AG09309 (cell line): ENCODE data around the gene PRRC2B.
"Not testable (repeated sequence)": the region's sequence is repeated elsewhere in the genome, so short reads cannot be mapped to it uniquely, and the experiment has no call there.

Experiments used
- DNase-seq: peaks from one replicate; pipeline ENCODE4 v3.0.0-alpha.2; 2010; ENCODE audit warnings: low read depth
- H3K4me3 ChIP-seq: 2 replicates; pipeline ENCODE4 v1.5.1; 2011; ENCODE audit warnings: mild to moderate bottlenecking, low read depth, low read length, moderate library complexity; ENCODE audit not compliant: control insufficient read depth
- TF ChIP-seq, protein P1 (sequence below): IDR thresholded peaks from 2 replicates; pipeline ENCODE4 v1.5.1; 2011; ENCODE audit warnings: mild to moderate bottlenecking, low read depth, low read length, inconsistent platforms; ENCODE audit not compliant: insufficient read depth, control insufficient read depth; ENCODE audit errors: missing control alignments

The PRRC2B gene

DNA sequence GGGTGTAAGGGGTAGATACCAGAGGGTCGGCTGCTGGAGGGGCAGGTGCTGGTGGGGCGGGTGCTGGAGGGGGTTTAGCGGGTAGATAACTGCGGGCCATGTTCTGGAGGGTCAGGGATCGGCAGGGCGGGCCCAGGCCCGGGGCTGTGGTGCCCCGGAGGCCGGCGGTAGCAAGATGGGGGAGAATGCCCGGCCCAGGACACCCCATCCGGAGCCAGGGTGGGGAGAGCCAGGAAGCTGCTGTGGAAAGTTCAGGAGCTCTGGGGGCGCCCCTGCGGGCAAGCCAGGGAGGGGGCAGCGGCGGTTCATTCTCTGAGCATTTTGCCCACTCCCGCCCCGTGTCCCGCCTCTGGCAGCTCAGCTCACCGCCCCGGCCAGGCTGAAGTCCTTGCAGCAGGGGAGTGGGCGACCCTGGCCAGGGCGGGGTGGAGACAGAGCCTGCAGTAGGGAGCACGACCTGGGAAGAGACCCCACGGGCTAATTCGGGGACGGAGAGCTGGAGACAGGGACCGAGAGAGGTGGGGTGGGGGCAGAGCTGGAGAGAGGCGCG lies 152.0 kb downstream of the PRRC2B start:
- no peak overlapping the region for H3K4me3 ChIP-seq
- TF ChIP-seq, protein P1, sequence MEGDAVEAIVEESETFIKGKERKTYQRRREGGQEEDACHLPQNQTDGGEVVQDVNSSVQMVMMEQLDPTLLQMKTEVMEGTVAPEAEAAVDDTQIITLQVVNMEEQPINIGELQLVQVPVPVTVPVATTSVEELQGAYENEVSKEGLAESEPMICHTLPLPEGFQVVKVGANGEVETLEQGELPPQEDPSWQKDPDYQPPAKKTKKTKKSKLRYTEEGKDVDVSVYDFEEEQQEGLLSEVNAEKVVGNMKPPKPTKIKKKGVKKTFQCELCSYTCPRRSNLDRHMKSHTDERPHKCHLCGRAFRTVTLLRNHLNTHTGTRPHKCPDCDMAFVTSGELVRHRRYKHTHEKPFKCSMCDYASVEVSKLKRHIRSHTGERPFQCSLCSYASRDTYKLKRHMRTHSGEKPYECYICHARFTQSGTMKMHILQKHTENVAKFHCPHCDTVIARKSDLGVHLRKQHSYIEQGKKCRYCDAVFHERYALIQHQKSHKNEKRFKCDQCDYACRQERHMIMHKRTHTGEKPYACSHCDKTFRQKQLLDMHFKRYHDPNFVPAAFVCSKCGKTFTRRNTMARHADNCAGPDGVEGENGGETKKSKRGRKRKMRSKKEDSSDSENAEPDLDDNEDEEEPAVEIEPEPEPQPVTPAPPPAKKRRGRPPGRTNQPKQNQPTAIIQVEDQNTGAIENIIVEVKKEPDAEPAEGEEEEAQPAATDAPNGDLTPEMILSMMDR, result no peak
- no peak for DNase-seq

DNA sequence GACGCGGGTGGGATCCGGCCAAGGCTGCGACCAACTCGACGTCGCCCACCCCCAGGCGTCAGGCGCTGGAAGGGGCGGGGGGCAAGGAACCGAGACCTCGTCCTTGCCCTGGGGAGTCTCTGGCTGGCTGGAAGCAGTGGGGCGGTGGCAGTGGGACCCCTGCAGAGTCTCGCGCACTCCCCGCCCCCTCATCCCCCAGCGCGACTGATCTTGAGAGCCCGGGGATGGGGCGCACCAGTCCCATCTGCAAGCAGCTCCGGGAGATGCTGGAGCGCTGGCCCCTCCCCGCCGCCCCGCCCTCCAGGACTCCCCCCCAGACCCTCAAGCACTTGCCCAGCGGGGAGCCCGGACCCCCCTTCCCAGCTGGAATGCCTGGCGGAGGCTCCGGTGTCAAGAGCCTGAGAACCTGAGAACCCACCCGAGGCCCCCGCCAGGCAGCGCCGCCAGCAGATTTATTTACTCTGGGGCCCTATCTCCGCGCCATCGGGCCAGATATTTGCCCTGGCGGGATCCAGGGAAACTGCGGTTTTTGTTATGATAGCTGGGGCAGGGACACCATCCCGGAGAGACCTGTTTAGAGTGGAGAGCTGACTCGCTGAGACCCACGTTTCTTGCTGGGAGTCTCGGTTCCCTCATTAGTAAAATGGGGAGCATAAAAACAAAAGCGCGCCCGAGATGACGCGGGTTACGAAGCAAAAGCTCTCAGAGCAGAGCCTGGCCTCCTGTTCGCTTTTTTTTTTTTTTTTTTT lies 152.6 kb downstream of the PRRC2B start:
- no peak for DNase-seq

DNA sequence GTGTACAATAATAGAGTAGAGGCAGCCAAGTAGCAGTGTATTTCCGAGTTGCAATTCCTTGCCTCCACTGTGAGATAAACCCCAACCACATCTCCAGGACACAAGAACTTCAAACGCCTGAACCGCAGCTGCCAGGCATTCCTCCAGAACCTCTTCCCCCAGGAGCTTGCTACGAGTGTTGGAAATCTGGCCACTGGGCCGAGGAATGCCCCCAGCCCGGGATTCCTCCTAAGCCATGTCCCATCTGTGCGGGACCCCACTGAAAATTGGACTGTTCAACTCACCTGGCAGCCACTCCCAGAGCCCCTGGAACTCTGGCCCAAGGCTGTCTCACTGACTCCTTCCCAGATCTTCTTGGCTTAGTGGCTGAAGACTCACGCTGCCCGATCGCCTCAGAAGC lies 155.3 kb downstream of the PRRC2B start:
- H3K4me3 ChIP-seq, result not testable (repeated sequence)

More for the DNA sequence above, 152.6 kb downstream of the PRRC2B start:
- peak overlapping the region; percentile 1; the same call in 1 of the 2 replicates for H3K4me3 ChIP-seq
- TF ChIP-seq, protein P1, result no peak

More for the DNA sequence above, 155.3 kb downstream of the PRRC2B start:
- not testable (repeated sequence) for DNase-seq
